ENCODE measurements around the gene CCNYL1. TPM values are rescaled to one million over a fixed set of nuclear protein-coding genes. Genes with fewer than 3 reads are reported as not detected.
"Not testable (repeated sequence)": the region's sequence is repeated elsewhere in the genome, so short reads cannot be mapped to it uniquely, and the experiment has no call there.

CCNYL1 gene
- 41.3 TPM for polyA plus RNA-seq (2013, experiment 1 of 2; ENCODE audit: insufficient read length)
- polyA plus RNA-seq (2013, experiment 2 of 2; ENCODE audit: insufficient read length) = 43.6 TPM

DNA sequence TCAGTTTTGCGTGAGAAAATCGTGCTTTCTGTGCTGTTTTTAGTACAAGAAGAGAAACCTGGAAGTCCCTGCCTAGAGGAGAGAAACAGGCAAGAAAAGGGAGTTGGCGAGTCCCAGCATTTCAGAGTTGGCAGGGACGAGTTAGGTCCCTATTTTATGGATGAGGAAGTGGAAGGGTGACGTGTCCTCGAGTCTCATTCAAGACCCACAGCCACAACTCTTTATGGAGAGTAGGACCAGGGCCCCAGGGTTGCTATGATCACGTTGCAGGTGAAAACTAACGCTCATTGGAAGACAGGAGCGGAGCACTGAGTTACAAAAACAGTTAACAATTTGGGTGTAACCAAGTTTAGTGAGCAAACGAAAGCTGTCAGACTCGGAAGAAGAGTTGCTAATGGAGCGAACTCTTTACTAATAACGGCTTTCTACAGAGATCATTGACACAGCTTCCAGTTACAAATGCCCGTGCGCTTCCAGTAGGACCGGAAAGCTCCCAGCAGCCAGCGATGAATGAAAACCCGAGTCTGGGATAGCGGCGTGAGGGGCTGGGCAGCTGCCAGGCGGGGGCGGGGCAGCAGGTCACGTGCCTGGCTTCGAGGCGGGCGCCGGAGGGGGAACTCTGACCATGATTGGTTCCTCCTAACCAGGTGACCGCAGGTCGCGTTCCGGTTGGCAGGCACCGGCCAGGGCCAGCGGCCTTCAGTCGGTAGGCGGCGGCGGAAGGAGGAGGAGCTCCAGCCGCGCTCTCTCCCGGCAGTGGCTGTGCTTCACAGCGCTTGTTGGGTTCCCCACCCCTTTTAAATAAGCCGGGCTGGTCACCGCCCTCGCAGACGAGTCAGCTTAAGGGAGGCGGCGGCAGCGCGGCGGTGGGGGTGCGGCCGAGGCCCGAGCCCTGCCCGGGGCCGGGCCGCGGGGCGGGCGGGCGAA lies at the start of gene CCNYL1:
Gene CCNYL1 (plus strand): TSS at position 827 of the 927 bp plus-strand sequence. CDS start 257 bp downstream, outside the sequence.
- DNase-seq = peak; percentile 99

- no peak for DNase-seq
Observed at GRCh38 chr2:207662203-207662602, 49.2 kb upstream of the CCNYL1 start.

- DNase-seq = no peak
Observed at GRCh38 chr2:207663870-207664545, 47.4 kb upstream of the CCNYL1 start.

GRCh38 chr2:207670887-207671286 lies 40.6 kb upstream of the CCNYL1 start:
- no peak for DNase-seq

DNA sequence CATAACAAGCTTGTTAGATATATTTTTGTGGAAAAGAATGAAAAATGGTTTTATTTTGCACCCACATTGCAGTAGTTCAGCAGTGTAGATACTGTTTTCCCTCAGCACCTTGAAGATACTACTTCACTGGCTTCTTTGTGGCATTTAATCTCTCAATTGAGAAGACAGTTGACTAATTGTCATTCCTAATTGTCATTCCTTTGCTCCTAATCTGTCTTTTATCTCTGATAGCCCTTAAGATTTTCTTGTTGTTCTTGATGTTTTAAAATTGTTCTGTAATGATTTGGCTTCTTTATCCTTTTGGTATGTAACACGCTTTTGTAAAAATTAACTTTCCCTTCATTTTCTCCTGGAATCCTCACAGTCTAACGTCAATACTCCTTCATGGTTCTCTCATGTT lies 38.0 kb upstream of the CCNYL1 start:
- no peak for DNase-seq

DNA sequence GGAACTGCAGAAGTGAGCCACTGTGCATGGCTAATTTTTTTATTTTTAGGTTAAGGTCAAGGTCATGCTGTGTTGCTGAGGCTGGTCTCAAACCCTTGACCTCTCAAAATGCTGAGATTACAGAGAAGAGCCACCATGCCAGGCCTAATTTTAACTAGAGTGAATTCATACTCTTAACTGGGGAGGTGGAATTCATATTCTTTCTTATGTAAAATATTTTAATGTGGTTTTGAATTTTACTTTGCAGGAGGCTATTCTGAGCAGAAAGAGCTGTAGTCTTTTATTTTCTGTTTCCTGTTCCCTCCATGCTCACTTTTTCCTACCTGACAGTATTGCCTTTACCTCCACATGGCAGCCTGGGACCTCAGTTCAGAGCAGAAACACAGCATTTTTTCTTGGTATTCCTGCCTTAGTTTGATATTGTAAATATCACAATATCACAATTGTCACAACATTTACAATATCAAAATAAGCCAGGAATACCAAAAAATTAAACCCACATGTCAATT lies 37.1 kb upstream of the CCNYL1 start:
- no peak for DNase-seq

DNA sequence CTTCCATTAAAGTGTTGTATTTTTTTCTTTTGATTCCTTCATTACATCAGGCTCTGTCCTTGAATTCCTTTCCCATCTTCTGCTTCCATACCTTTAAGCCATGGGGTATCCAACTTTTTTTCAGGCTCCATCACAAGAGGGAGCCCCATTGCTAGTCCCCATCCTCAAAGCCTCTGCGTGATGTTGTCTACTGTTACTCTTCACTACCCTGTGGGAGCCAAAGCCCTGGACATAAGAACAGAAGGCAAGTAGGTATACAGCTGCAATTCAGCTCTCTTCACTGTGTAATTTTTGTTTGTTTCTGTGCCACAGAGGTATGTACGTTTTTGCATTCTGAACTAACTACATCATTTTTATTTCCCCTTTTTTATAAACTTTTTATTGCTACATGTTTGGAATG lies 36.6 kb upstream of the CCNYL1 start:
- no peak for DNase-seq

DNA sequence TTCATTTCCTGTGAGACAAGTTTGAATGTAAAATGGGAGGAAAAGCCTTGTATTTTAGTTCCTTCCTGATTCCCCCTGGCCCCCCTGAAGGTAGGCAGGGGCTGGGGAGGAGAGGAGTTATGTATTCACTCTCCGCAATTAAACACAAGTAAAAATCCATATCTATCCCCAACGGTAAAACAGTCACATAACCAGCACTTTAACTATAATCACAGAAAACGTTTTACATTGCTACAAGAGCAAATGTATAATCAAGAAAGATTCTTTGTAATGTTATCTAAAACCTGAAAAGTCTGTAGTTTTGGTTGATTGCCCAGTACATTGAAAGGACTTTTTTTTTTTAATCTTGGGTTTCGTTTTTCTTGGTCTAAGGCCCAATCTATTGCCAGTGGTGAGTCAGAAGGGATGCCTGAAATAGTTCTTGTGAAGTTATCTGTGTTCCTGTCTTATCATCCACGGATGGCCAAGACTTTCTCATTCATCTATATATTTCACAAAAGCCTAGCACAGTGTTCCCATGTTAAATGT lies 34.5 kb upstream of the CCNYL1 start:
- DNase-seq = peak; percentile 83

GRCh38 chr2:207681431-207681830 lies 30.0 kb upstream of the CCNYL1 start:
- no peak for DNase-seq

- DNase-seq = no peak
Observed at GRCh38 chr2:207682557-207682956, 28.9 kb upstream of the CCNYL1 start.

- DNase-seq = no peak
Observed at GRCh38 chr2:207683438-207683837, 28.0 kb upstream of the CCNYL1 start.

DNA sequence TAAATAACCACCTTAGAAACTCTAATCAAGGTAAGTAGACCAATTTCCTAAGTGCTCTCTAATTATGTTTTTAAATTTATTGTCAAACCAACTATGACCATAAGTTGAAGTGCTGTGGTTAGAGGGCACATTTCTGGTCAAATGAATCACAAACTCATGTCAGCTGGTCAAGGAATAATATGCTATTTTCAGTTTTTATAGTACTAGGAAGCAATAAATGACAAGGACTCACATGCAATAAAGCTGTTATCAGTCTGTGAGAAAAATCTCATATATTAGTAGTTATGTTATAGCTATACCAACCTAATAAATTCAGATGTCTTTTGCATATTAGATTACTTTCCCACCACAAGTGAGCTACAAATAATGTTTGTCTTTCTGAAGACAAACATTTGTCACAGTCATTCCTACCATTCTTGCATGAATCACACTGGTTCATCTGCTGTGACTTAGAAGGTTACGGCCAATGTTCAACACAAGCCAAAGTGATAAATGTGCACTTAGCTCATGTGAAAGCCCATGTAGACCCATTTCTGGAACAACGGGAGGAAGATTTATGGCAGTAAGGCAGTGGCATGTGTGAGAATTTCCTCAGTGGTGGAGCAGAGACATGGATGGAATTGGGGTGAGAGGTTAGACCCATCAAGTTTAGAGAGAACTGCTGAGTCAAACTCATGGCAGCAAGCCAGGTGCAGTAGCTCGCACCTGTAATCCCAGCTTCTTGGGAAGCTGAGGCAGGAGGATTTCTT lies 27.4 kb upstream of the CCNYL1 start:
- peak; percentile 90 for DNase-seq

GRCh38 chr2:207686812-207687211 lies 24.6 kb upstream of the CCNYL1 start:
- no peak for DNase-seq

DNA sequence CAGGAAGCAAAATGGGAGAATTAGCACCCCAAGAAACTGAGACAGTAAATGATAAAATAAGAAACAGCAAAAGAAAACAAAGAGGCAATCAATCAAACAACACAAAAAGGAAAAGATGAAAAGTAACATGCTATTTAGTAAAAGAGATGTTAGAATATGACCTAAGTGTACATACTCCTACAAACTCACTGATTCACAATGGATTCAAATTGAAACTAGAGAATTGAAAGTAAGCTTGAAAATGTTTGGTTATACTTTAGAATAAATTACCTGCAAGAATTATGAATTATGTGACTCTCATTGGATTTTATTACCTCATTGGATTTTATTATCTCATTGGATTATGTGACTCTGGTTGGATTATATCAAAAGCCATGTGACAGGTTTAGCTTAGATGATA lies 22.8 kb upstream of the CCNYL1 start:
- no peak for DNase-seq

- DNase-seq = not testable (repeated sequence)
Observed at GRCh38 chr2:207690845-207691461, 20.5 kb upstream of the CCNYL1 start.

- peak; percentile 29 for DNase-seq
Observed at GRCh38 chr2:207692206-207693065, 19.0 kb upstream of the CCNYL1 start.

GRCh38 chr2:207693641-207694249 lies 17.7 kb upstream of the CCNYL1 start:
- no peak for DNase-seq

- peak; percentile 65 for DNase-seq
Observed at GRCh38 chr2:207694811-207695281, 16.6 kb upstream of the CCNYL1 start.

- DNase-seq = no peak
Observed at GRCh38 chr2:207695293-207695692, 16.1 kb upstream of the CCNYL1 start.

GRCh38 chr2:207696911-207697310 lies 14.5 kb upstream of the CCNYL1 start:
- DNase-seq = not testable (repeated sequence)

Data from fibroblast of skin of scalp (primary cell).